GM10248 (cell line): ENCODE measurements around the gene OTUD7B.

Source experiments
- CTCF ChIA-PET: fragments of 300-600 bp; sonication (Branson Sonifier 250); formaldehyde crosslinking; extraction: SDS; loops from one replicate; lab custom pipeline; 2021; ENCODE audit warnings: antibody characterized with exemption; lab: Yijun Ruan, JAX
- POLR2A ChIA-PET: fragments of 350-650 bp; sonication (Branson Sonifier 250); formaldehyde crosslinking; extraction: SDS; loops from one replicate; lab custom pipeline; 2020; ENCODE audit warnings: antibody characterized with exemption; lab: Yijun Ruan, JAX
- DNase-seq: peaks from one replicate; pipeline ENCODE4 v3.0.0; 2012; ENCODE audit errors: extremely low spot score
- CTCF ChIP-seq: IDR thresholded peaks from 2 replicates; pipeline ENCODE4 v1.5.1; 2012; ENCODE audit warnings: mild to moderate bottlenecking, low read depth; ENCODE audit errors: extremely low read depth, missing control alignments, control extremely low read depth

OTUD7B gene

GRCh38 chr1:149967041-149967440 is 43.5 kb downstream of the OTUD7B start:
- TF ChIP-seq CTCF, result no peak
- CTCF ChIA-PET, result interaction anchor here (1.2 to 1.6 kb wide), 3 partner anchors 38 to 84 kb away, joined by 3 to 4 read pairs (median 4); partner anchors contain the start of gene OTUD7B
- POLR2A ChIA-PET, result no interaction called here
- no peak for DNase-seq

- CTCF ChIA-PET, result interaction anchor here (1.2 to 1.6 kb wide), 3 partner anchors 37 to 84 kb away, joined by 3 to 4 read pairs (median 4); partner anchors contain the start of gene OTUD7B
- no peak for TF ChIP-seq CTCF
- POLR2A ChIA-PET, result no interaction called here
- DNase-seq, result no peak
Measured at GRCh38 chr1:149966405-149966804, 44.1 kb downstream of the OTUD7B start.

GRCh38 chr1:149965440-149965839 is 45.1 kb downstream of the OTUD7B start:
- ChIA-PET CTCF (interaction anchor here (1.4 to 1.6 kb wide), 2 partner anchors 85 to 264 kb away, joined by 3 to 4 read pairs; no protein-coding TSS in a partner anchor), POLR2A (no interaction called here)
- no peak for TF ChIP-seq CTCF

GRCh38 chr1:149963358-149963757 is 47.2 kb downstream of the OTUD7B start:
- POLR2A ChIA-PET, result no interaction called here
- no peak for DNase-seq
- CTCF ChIA-PET, result interaction anchor here (1.0 to 2.4 kb wide), 9 partner anchors 9 to 221 kb away, joined by 3 to 17 read pairs (median 6); no protein-coding TSS in a partner anchor
- no peak for TF ChIP-seq CTCF

More at GRCh38 chr1:149965440-149965839, 45.1 kb downstream of the OTUD7B start:
- DNase-seq, result no peak

- ChIA-PET CTCF (interaction anchor here (0.6 to 3.3 kb wide), 41 partner anchors 10 to 225 kb away, joined by 3 to 24 read pairs (median 5); partner anchors contain the start of gene OTUD7B), POLR2A (interaction anchor here (1.1 kb wide), 1 partner anchor 75 kb away, joined by 3 read pairs; a partner anchor contains a TSS)
Measured at GRCh38 chr1:149962736-149963135, 47.8 kb downstream of the OTUD7B start.

More at GRCh38 chr1:149962736-149963135, 47.8 kb downstream of the OTUD7B start:
- no peak for DNase-seq
- no peak for TF ChIP-seq CTCF
